ENCODE measurements around the gene ZNF91. TPM values are rescaled to one million over a fixed set of nuclear protein-coding genes. Genes with fewer than 3 reads are reported as not detected.
"Not testable (repeated sequence)": the region's sequence is repeated elsewhere in the genome, so short reads cannot be mapped to it uniquely, and the experiment has no call there.

The ZNF91 gene
- total and polyA plus RNA-seq, 10 of the 15 experiments (the other 5 are each of a cell fraction or from before 2014, with no cell fraction given) = 4.6 to 31.1 (median 11.3) TPM

DNA sequence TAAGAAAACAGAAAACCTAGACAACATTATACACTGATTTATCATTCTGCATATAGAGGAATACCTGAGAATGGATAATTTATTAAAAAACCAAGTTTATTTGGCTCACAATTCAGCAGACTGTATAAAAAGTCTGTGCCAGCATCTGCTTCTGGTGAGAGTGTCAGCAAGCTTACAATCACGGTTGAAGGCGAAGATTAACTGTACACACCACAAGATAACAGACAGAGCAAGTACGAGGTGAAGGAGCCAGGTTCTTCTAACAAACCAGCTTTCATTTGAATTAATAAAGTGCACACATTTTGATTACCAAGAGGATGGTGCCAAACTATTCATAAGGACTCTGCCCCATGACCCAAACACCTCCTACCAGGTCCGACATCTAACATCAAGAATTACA is 28.8 kb downstream of the ZNF91 start:
- Histone ChIP-seq H3K9me3 (replicated peaks; ENCODE audit: control insufficient read depth, insufficient read depth, low read length) (peaks cover 30% of the 10 kb centered on the region; the same call in 2 of the 3 replicates), H3K4me2 (ENCODE audit: control insufficient read depth, insufficient read depth) (no peak overlapping the region), H3K4me3 (no peak overlapping the region), H3K27me3 (replicated peaks in 1 of 2; ENCODE audit: control insufficient read depth in 2 of 2, insufficient read depth in 2 of 2, low read length in 1 of 2) (no peaks in the 10 kb centered on the region), H2AFZ (ENCODE audit: control insufficient read depth, low read depth, low read length) (no peak overlapping the region), H3K9ac (ENCODE audit: control insufficient read depth, insufficient read depth, low read length) (no peak overlapping the region), H3K36me3 (ENCODE audit: control insufficient read depth in 2 of 2, insufficient read depth in 2 of 2, low read length in 1 of 2) (peaks cover 0 to 12% of the 10 kb centered on the region in 2 experiments; a peak in 1 of 4 replicates), H3K4me1 (ENCODE audit: control insufficient read depth, insufficient read depth, low read length) (no peaks in the 10 kb centered on the region), H3K27ac (ENCODE audit: control insufficient read depth, insufficient read depth) (no peak overlapping the region), H4K20me1 (ENCODE audit: control insufficient read depth, insufficient read depth) (no peaks in the 10 kb centered on the region), H3K79me2 (ENCODE audit: control insufficient read depth, insufficient read depth, low read length) (no peaks in the 10 kb centered on the region)
- intact Hi-C loops (cut with micrococcal nuclease; ENCODE audit: unreplicated experiment) (no loop called here), in situ Hi-C loops (cut with MboI) (no loop called here)
- SMC1A ChIA-PET (ENCODE audit: uncharacterized antibody, unreplicated experiment) = no interaction called here
- DNase-seq (ENCODE audit: low read depth, low spot score) (no peak), FAIRE-seq (no peak), ATAC-seq (no peak)
- CTCF ChIA-PET = no interaction called here
- RAD21 ChIA-PET (ENCODE audit: unreplicated experiment) = no interaction called here
- no TSS peak for BruUV-seq (replicated peaks)
- TF ChIP-seq HDAC2 (IDR thresholded peaks at IDR 0.05) (no peak), BCLAF1 (IDR thresholded peaks at IDR 0.05) (no peak), CBFB (IDR thresholded peaks at IDR 0.05; ENCODE audit: low read depth) (no peak), PBX3 (IDR thresholded peaks at IDR 0.05; ENCODE audit: insufficient replicate concordance, low read depth, low read length) (no peak), CEBPB (IDR thresholded peaks at IDR 0.05; ENCODE audit: borderline replicate concordance in 1 of 2, low read depth in 2 of 2, low read length in 2 of 2) (no peak), SMC3 (IDR thresholded peaks at IDR 0.05; ENCODE audit: borderline replicate concordance, low read length) (no peak), HDGF (IDR thresholded peaks at IDR 0.05) (no peak), NFIC (IDR thresholded peaks at IDR 0.05; ENCODE audit: low read depth, low read length) (no peak), IRF4 (IDR thresholded peaks at IDR 0.05; ENCODE audit: low read depth, low read length) (no peak)
- POLR2A ChIA-PET = no interaction called here
- 100% methylated on average over 4 of the region's 4 CpGs for WGBS (ENCODE audit: insufficient coverage, insufficient replicate concordance, low lambda C conversion rate, missing lambda C conversion rate)

DNA sequence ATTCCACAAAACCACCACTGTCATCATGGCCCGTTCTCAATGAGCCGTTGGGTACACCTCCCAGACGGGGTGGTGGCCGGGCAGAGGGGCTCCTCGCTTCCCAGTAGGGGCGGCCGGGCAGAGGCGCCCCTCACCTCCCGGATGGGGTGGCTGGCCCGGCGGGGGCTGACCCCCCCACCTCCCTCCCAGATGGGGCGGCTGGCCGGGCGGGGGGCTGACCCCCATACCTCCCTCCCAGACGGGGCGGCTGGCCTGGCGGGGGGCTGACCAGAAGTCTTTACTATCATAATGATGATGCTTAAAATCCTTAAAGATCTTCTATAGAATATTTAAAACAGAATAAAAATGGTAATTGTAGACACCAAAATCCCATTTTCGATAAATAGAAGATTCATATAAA is 29.2 kb downstream of the ZNF91 start:
- RAD21 ChIA-PET (ENCODE audit: unreplicated experiment); BruUV-seq (replicated peaks): not testable (repeated sequence)

More for the DNA sequence above, 29.2 kb downstream of the ZNF91 start:
- H3K79me2 ChIP-seq (ENCODE audit: control insufficient read depth, insufficient read depth, low read length); in situ Hi-C loops (cut with MboI); H4K20me1 ChIP-seq (ENCODE audit: control insufficient read depth, insufficient read depth); H3K27ac ChIP-seq (ENCODE audit: control insufficient read depth, insufficient read depth); SMC1A ChIA-PET (ENCODE audit: uncharacterized antibody, unreplicated experiment); ATAC-seq; H2AFZ ChIP-seq (ENCODE audit: control insufficient read depth, low read depth, low read length); FAIRE-seq; CTCF ChIA-PET; H3K4me1 ChIP-seq (ENCODE audit: control insufficient read depth, insufficient read depth, low read length); intact Hi-C loops (cut with micrococcal nuclease; ENCODE audit: unreplicated experiment); H3K27me3 ChIP-seq (replicated peaks in 1 of 2; ENCODE audit: control insufficient read depth in 2 of 2, insufficient read depth in 2 of 2, low read length in 1 of 2); H3K4me3 ChIP-seq; POLR2A ChIA-PET; H3K9ac ChIP-seq (ENCODE audit: control insufficient read depth, insufficient read depth, low read length); H3K4me2 ChIP-seq (ENCODE audit: control insufficient read depth, insufficient read depth); DNase-seq (ENCODE audit: low read depth, low spot score): not testable (repeated sequence)
- H3K36me3 ChIP-seq (ENCODE audit: control insufficient read depth in 2 of 2, insufficient read depth in 2 of 2, low read length in 1 of 2) = peaks cover 0 to 12% of the 10 kb centered on the region in 2 experiments; a peak in 1 of 4 replicates
- H3K9me3 ChIP-seq (replicated peaks; ENCODE audit: control insufficient read depth, insufficient read depth, low read length) = peaks cover 28% of the 10 kb centered on the region; the same call in 2 of the 3 replicates
- 100% methylated on average over 8 of the region's 18 CpGs for WGBS (ENCODE audit: insufficient coverage, insufficient replicate concordance, low lambda C conversion rate, missing lambda C conversion rate)
